Hematopoietic multipotent progenitor cell treated with erythropoietin and hydrocortisone succinate and interleukin-3 and kit ligand, for 8 days (in vitro differentiated cells): ENCODE results near the gene MKI67.
A peak's percentile ranks its signal among the peaks of the same experiment; 100 is the strongest.

Experiments
- DNase-seq: peaks from one replicate; pipeline ENCODE4 v3.0.0-alpha.2; 2015

Gene MKI67

DNA sequence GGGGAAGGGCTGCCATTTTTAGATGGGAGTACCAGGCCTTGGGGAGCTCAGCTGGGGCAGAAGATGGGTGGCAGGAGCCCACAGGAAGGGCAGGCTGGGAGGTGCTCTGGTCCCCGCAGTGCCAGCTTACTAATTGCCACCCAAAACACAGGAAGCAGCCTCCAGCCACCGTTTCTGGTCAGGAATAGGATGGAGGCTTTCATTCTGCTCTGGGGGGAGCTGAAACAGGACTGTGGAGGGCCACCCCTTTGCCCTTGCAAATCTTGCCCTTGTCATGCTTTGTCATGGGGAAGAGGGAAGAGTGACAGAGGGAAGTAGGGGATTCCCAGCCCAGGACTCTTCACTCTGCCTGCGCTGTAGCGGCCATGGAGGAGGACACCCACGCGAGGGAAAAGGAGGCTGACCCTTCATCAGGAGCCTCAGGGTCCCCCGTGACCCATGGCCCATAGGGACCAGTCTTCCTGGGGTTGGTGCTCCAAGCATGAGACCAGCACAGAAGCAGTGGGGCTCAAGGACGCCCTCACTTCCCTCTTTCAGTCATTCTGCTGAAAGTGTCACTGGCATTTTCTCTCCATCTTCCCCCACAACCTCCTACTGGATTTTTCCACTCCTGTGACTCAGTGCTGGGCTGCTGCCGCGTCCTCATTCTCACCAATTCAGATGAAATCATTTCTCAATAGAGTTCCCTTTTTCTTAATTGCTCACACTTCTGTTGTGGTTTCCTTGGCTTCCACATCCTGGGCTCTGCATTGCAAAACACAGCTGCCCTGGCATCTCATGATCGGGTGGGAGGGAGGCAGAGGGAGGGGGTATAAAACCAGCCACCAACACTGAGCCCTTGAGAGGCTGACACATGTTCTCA, 61.9 kb downstream of the MKI67 start:
- DNase-seq: peak; percentile 39

DNA sequence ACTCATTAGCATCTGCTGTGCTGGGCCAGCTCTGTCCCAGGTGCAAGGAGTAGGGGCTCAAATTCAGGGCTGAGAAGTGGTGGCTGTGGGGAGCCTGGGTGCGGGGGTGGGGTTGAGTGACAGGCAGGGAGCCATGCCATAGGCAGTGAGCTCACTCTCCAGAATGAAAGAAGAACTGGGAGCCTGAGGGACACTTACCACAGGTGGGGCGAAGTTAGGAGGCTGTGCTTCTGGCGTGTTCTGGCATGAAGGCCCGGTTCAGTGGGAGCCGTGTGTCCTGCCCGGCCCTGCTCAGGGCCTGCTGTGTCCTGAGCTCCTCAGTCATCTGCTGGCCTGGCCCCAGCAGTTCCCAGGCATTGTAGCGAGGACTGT, 62.5 kb downstream of the MKI67 start:
- no peak for DNase-seq

DNA sequence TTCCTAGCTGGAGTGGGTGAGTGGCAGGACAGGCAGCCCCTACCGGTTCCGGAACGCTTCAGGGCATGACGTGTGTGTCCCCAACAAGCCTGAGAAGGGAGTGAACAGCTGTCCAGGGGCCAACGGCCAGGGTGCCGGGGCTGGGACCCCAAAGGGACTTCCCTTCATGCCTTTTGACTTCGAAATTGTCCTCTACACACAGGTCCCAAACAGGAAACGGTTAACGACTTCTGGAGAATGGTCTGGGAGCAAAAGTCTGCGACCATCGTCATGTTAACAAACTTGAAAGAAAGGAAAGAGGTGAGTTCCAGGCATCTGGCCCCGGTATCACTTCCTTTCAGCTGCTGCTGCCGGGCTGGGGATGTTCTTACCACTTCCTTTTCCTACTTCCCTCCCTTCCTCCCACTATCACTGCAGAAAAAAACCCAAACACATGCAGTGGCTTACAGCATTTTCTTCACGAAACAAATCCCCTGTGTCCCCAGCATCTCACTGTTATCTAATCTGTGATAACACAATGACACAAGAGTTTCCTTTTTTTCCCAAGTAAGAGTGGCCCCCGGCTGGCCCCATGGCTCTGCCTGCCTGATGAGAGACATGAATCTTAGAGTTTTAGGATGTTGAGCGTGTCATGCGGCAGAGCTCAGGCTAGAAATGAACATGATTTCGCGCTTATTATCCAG, 63.2 kb downstream of the MKI67 start:
- peak; percentile 29 for DNase-seq

DNA sequence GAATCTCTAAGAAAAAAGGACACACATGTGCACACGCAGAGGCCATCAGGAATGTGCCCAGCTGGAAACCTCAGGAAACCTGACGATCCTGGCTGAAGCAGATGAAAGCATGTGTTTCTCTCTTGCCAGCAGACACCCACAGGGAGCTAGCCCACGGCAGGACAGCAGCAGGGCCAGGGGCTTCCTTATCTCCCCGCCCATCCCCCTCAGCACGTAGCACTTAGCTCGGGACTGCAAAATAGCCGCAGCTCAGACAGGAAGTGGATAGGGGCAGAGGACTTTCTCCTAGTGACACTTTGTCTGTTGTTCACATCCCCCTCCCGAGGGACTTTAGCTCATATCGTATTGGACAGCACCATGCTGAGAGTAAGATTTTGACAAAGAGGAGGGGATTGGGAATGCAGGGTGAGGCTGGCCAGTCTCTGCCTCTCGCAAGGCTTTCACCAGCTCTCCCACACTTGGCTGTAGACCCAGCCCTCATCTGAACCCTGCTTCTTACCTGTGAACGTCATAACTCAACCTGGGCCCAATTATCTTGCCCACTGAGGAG, 63.8 kb downstream of the MKI67 start:
- DNase-seq: peak; percentile 6

GRCh38 chr10:128061306-128062300, 64.6 kb downstream of the MKI67 start:
- no peak for DNase-seq

- no peak for DNase-seq
Measured at GRCh38 chr10:128060341-128061250, 65.6 kb downstream of the MKI67 start.

- DNase-seq: no peak
Measured at GRCh38 chr10:128059982-128060293, 66.3 kb downstream of the MKI67 start.

GRCh38 chr10:128059266-128059981, 66.8 kb downstream of the MKI67 start:
- DNase-seq: no peak

DNA sequence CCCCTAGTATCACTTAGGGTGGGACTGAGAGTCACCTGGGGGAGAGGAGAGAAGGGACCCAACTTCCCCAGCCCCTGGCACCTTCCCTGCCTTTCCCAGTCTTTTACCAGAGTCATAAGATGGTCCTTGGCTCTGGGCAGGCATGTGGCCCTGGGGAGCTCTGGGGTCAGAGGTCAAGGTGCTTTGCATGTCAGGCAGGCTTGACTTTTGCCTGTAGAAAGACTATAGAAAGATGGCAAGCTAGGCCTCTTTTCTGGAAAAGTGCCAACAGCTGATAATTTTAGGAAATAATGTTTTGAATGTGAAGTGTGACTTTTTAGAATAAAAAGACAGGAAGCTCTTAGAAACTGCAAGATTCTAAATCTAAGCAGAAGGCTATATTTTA, 67.5 kb downstream of the MKI67 start:
- no peak for DNase-seq

GRCh38 chr10:128058106-128058749, 68.0 kb downstream of the MKI67 start:
- no peak for DNase-seq

- no peak for DNase-seq
Measured at GRCh38 chr10:128056303-128057050, 69.7 kb downstream of the MKI67 start.

DNA sequence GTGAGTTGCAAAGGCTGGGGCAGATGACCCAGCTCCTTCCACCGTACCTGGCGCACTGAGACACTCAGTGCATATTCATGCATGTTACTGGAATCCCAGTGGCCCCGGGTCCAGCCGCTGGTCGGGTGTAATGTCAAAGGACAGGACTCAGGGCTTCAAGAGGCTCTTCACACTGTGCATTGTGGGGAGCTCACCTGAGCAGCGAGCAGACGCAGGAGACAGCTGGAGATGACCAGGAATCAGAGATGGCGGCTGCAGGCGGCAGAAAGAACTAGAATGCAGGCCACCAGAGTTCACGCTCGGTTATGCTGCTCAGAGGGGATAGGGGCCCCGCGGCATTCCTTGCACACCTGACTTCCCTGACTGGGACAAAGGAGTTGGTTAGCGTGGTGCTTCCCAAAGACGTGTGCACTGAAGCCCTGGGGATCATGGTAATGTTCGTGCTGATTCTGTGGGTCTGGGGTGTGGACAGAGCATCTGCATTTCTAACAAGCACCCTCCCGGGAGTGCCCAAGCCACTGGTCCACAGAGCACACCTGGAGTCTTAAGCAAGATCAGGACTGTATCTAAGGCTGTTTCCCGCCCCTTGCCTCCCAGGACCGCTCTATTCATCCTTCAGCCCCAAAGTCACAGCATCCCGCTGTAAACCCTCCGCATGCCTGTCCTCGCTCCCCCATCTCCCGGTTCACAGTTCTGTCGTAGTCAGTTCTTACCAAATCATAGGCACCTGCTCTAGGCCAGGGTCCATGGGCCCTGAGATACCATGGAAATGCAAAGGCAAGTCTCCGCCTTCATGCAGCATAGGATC, 71.0 kb downstream of the MKI67 start:
- DNase-seq: no peak

DNA sequence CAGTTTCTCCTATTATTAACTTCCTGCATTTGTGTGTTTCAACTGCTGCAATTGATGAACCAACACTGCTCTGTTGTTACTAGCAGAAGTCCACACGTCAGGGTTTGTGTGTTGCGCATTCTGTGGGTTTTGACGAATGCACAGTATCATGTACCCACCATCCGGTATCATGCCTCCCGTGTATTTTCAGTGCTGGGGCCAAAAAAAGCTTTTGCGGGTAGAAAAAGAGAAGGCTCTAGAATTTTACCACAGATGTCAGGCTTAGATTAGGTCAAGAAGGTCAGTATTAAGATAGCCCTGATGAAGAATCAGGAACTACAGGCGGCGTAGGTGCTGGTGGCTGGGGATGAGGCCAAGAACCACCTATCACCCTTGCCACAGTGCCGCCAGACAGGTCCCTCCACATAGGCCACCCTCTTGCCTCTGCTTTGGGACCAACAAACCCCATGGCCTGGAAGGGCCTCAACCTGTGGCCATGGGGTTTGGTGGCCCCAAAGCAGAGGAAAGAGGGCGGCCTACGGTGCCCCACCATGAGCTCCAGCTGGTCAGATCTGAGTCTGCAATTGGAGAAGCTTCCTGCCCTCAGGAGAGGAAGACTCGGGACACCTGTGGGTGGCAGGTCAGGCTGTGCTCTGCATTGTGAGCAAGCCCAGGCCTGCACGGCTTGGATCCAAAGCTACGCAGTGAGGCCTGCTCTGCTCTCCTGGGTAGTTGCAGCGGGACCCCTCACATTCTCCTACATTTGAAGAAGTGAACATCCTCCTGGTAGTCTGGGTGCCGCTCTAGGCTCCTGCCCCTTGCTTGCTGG, 71.9 kb downstream of the MKI67 start:
- peak; percentile 47 for DNase-seq

DNA sequence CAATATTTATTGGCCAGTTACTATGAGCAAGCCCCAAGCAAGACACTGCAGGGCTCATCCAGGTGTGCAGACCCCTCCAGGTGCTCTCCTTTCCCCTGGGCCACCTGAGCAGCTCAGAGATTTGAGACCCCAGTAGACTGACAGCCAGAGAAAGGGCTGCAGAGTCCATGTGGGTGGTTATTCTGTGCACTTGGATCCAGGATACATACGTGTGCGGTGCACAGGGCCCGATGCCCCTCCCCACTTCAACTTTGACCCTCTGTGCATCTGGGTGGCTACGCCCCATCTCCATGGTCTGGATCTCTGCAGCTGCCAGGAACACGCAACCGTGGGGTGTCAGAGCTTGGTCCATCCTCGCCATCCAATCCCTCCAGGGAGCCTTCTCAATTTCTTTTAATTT, 72.9 kb downstream of the MKI67 start:
- no peak for DNase-seq

- DNase-seq: no peak
Measured at GRCh38 chr10:128052696-128053095, 73.5 kb downstream of the MKI67 start.

- DNase-seq: no peak
Measured at GRCh38 chr10:128051548-128051947, 74.7 kb downstream of the MKI67 start.

DNA sequence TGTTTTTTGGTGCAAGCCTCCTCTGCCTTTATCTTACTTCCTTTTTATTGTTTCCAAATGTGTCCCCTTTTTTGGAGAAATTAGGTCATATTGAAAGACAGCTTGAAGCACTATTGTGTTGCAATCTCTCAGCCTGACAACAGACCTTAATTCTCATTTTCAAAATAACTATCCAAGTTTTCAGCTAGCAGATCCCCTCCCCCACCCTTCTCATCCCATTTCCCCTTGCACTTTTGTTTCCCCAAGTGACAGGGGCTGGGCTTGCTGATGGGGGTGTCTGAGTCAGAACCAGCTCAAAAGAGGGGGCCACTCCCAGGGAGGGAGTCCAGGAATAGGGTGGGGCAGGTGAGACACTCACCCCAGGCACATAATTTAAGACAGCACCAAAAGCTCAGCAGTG, 75.3 kb downstream of the MKI67 start:
- DNase-seq: no peak

DNA sequence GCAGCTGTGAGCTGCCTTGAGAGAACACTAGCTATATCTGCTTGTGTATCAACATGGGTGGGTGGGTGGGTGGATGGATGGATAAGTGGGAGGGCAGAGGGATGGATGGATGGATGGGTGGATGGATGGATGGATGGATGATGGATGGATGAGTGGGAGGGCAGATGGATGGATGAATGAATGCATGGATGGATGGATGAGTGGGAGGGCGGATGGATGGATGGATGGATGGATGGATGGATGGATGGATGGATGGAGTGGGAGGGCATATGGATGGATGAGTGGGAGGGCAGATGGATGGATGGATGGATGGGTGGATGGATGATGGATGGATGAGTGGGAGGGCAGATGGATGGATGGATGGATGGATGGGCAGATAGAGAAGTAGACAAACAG, 76.1 kb downstream of the MKI67 start:
- no peak for DNase-seq
